Endothelial cell of umbilical vein (primary cell): ENCODE data around the gene HDAC9. TPM values are rescaled to one million over a fixed set of nuclear protein-coding genes. Genes with fewer than 3 reads are reported as not detected.

ENCODE experiments used
- BruUV-seq: library from RNA; stranded (reverse); fragments of 400-500 nt; replicated peaks from 2 replicates; lab custom pipeline; 2021; lab: Mats Ljungman, UMichigan
- CTCF ChIA-PET: fragments of 300-600, 350-600 bp; sonication (Branson Sonifier 250); formaldehyde crosslinking; loops from one replicate; lab custom pipeline; 2021; ENCODE audit warnings: antibody characterized with exemption, inconsistent platforms; lab: Charles Lee
- POLR2A ChIA-PET: fragments of 300-600, 350-600 bp; sonication (Branson Sonifier 250); formaldehyde crosslinking; loops from one replicate; lab custom pipeline; 2021; ENCODE audit warnings: antibody characterized with exemption, inconsistent platforms; lab: Charles Lee
- DNase-seq: peaks from one replicate; pipeline ENCODE4 v3.0.0-alpha.2; 2011; ENCODE audit warnings: low read depth, low spot score
- FAIRE-seq: peaks from 2 replicates; lab custom pipeline; 2011; peaks lifted over from hg19 to GRCh38; lab: Jason Lieb, UNC
- H2AFZ ChIP-seq: 2 replicates; pipeline ENCODE4 v1.6.0; 2012; ENCODE audit warnings: low read depth, low read length, control low read depth, inconsistent platforms
- H3K27ac ChIP-seq: 2 replicates; pipeline ENCODE4 v1.5.1; 2011; ENCODE audit warnings: low read depth, mild to moderate bottlenecking, control low read depth, low read length, moderate library complexity; ENCODE audit not compliant: insufficient read depth
- H3K27me3 ChIP-seq, 2 experiments: 2 replicates each; pipeline versions ENCODE4 v1.6.0 to v1.6.1; 2011; ENCODE audit warnings: low read length in 2 of 2, mixed read lengths in 1 of 2; ENCODE audit not compliant: control insufficient read depth in 2 of 2, insufficient read depth in 2 of 2
- H3K36me3 ChIP-seq, 2 experiments: 2 replicates in 1 of 2; 3 replicates in 1 of 2; pipeline ENCODE4 v1.5.1; 2011; ENCODE audit warnings: low read length in 2 of 2, mild to moderate bottlenecking in 1 of 2, moderate library complexity in 1 of 2; ENCODE audit not compliant: control insufficient read depth in 2 of 2, insufficient read depth in 2 of 2; ENCODE audit errors: extremely low read depth in 1 of 2
- H3K4me1 ChIP-seq: 3 replicates; pipeline ENCODE4 v1.5.1; 2011; ENCODE audit warnings: mild to moderate bottlenecking, low read length; ENCODE audit not compliant: control insufficient read depth, insufficient read depth; ENCODE audit errors: extremely low read depth
- H3K4me2 ChIP-seq: 2 replicates; pipeline ENCODE4 v1.6.1; 2011; ENCODE audit warnings: low read length, control low read depth, mixed read lengths; ENCODE audit not compliant: insufficient read depth
- H3K4me3 ChIP-seq, 3 experiments: fragments of 200-600 bp in 1 of 3; sonication (generic), shearing (Covaris generic) in 1 of 3; replicated peaks in 1 of 3; 2 replicates each; pipeline ENCODE4 v1.5.1; 2011 to 2016; ENCODE audit warnings: control low read depth in 3 of 3, low read length in 3 of 3, mild to moderate bottlenecking in 2 of 3, inconsistent platforms in 1 of 3, low read depth in 1 of 3, moderate library complexity in 1 of 3; ENCODE audit not compliant: insufficient read depth in 1 of 3
- H3K79me2 ChIP-seq: 2 replicates; pipeline ENCODE4 v1.6.0; 2012; ENCODE audit warnings: low read length, inconsistent platforms; ENCODE audit not compliant: control insufficient read depth, insufficient read depth
- H3K9ac ChIP-seq: replicated peaks from 2 replicates; pipeline ENCODE3; 2011; ENCODE audit warnings: low read length, control low read depth; ENCODE audit not compliant: insufficient read depth; ENCODE audit errors: extremely low read depth
- H3K9me1 ChIP-seq: replicated peaks from 3 replicates; pipeline ENCODE4 v1.6.0; 2011; ENCODE audit warnings: mild to moderate bottlenecking, low read length; ENCODE audit not compliant: control insufficient read depth, insufficient read depth; ENCODE audit errors: extremely low read depth
- H3K9me3 ChIP-seq: replicated peaks from 2 replicates; pipeline ENCODE4 v1.5.1; 2012; ENCODE audit warnings: low read length, inconsistent platforms; ENCODE audit not compliant: control insufficient read depth, insufficient read depth
- H4K20me1 ChIP-seq: replicated peaks from 2 replicates; pipeline ENCODE3; 2011; ENCODE audit warnings: mild to moderate bottlenecking, low read length; ENCODE audit not compliant: control insufficient read depth, insufficient read depth; ENCODE audit errors: extremely low read depth
- CTCF ChIP-seq, 2 donors: IDR thresholded peaks; 1 replicate in 1 of 2; 2 replicates in 1 of 2; pipeline ENCODE4 v1.5.1; 2011; ENCODE audit warnings: low read length in 2 of 2, mild to moderate bottlenecking in 2 of 2, moderate library complexity in 2 of 2, control low read depth in 1 of 2, inconsistent platforms in 1 of 2, low read depth in 1 of 2; ENCODE audit not compliant: insufficient read depth in 1 of 2; ENCODE audit errors: extremely low read depth in 1 of 2
- EZH2 ChIP-seq: IDR thresholded peaks from 2 replicates; pipeline ENCODE4 v1.6.1; 2012; ENCODE audit warnings: borderline replicate concordance, low read depth, mild to moderate bottlenecking, moderate library complexity, low read length, inconsistent platforms; ENCODE audit not compliant: severe bottlenecking
- FOS ChIP-seq: IDR thresholded peaks from 2 replicates; pipeline ENCODE4 v1.6.1; 2011; ENCODE audit warnings: mild to moderate bottlenecking, low read length, moderate library complexity, borderline replicate concordance; ENCODE audit not compliant: insufficient read depth
- GATA2 ChIP-seq: IDR thresholded peaks from 2 replicates; pipeline ENCODE4 v1.7.0; 2011; ENCODE audit warnings: low read depth, mild to moderate bottlenecking, moderate library complexity, mixed read lengths, low read length; ENCODE audit not compliant: insufficient read length, insufficient read depth
- JUN ChIP-seq: IDR thresholded peaks from 2 replicates; pipeline ENCODE4 v1.6.1; 2011; ENCODE audit warnings: borderline replicate concordance, low read depth; ENCODE audit not compliant: insufficient read length, insufficient read depth
- MAX ChIP-seq: IDR thresholded peaks from 2 replicates; pipeline ENCODE4 v1.6.1; 2011; ENCODE audit not compliant: insufficient read depth, insufficient read length
- MYC ChIP-seq: IDR thresholded peaks from one replicate; pipeline ENCODE4 v1.6.1; 2011; ENCODE audit warnings: mild to moderate bottlenecking, low read depth, low read length
- POLR2A ChIP-seq: IDR thresholded peaks from 2 replicates; pipeline ENCODE4 v1.6.1; 2012; ENCODE audit warnings: low read depth, mild to moderate bottlenecking, control low read depth, low read length
- POLR2AphosphoS5 ChIP-seq: IDR thresholded peaks from 2 replicates; pipeline ENCODE4 v1.6.1; 2012; ENCODE audit warnings: low read depth, mild to moderate bottlenecking, control low read depth, low read length, moderate library complexity; ENCODE audit not compliant: insufficient read depth
- dilution Hi-C: fragments of 300-500 bp; cut with MboI; formaldehyde crosslinking; loops from one replicate; pipeline ENCODE4 v1.15.0; 2019; ENCODE audit warnings: low sequenced_read_pairs; ENCODE audit not compliant: extremely low pct_ligation_motif_present
- intact Hi-C: fragments of 100-400 bp; cut with micrococcal nuclease; formaldehyde crosslinking; loops from one replicate; pipeline ENCODE4 v1.10.0; 2022
- polyA plus RNA-seq, 4 experiments: library from polyadenylated mRNA; depleted of rRNA in 3 of 4; stranded (reverse) in 3 of 4; unstranded in 1 of 4; fragments of >200 nt; gene quantifications; 2 replicates each; pipeline versions ENCODE4 v1.2.1 to v1.2.3, GENCODE V29; 2011 to 2012; ENCODE audit warnings: missing spikeins in 1 of 4
- total RNA-seq: library from RNA; stranded (reverse); gene quantifications from 2 replicates; pipeline ENCODE4 v1.2.3, GENCODE V29; 2021

Gene HDAC9
- total and polyA plus RNA-seq, 2 donors (not counting 3 experiments of a cell fraction or from before 2014, with no cell fraction given): 1.8 to 11.6 TPM

- no peak overlapping the region for H3K27ac ChIP-seq
- POLR2A ChIA-PET: no interaction called here
- no peaks in the 10 kb centered on the region for H4K20me1 ChIP-seq
- no peak for FAIRE-seq
- H3K4me1 ChIP-seq: no peaks in the 10 kb centered on the region
- CTCF ChIA-PET: no interaction called here
- H3K4me2 ChIP-seq: no peak overlapping the region
- no peaks in the 10 kb centered on the region for H3K27me3 ChIP-seq
- H3K4me3 ChIP-seq: no peak overlapping the region
- H3K9me3 ChIP-seq: no peaks in the 10 kb centered on the region
- intact Hi-C loops (no loop called here), dilution Hi-C loops (no loop called here)
- no peaks in the 10 kb centered on the region for H3K36me3 ChIP-seq
- H2AFZ ChIP-seq: no peak overlapping the region
- H3K9me1 ChIP-seq: no peaks in the 10 kb centered on the region
- no peak for DNase-seq
- no peak overlapping the region for H3K9ac ChIP-seq
- no peaks in the 10 kb centered on the region for H3K79me2 ChIP-seq
- no TSS peak for BruUV-seq
- TF ChIP-seq MAX: no peak
- TF ChIP-seq JUN: no peak
- TF ChIP-seq CTCF (IDR thresholded peaks at IDR 0.05; ENCODE audit: extremely low read depth in 1 of 2, insufficient read depth in 1 of 2, low read depth in 1 of 2, low read length in 2 of 2): no peak
- TF ChIP-seq EZH2: no peak
- no peak for TF ChIP-seq FOS
- TF ChIP-seq GATA2: no peak
- TF ChIP-seq POLR2A: no peak
- TF ChIP-seq POLR2AphosphoS5: no peak
- TF ChIP-seq MYC: no peak
Measured at GRCh38 chr7:18971839-18972238, 476.3 kb downstream of the HDAC9 start.
